HG02884 (cell line): Measurements from ENCODE around the gene CASP1.
"Not testable (repeated sequence)": the region's sequence is repeated elsewhere in the genome, so short reads cannot be mapped to it uniquely, and the experiment has no call there.

Experiments
- ATAC-seq: cut with Tn5 transposase; IDR thresholded peaks from one replicate; pipeline ENCODE4 v1.9.1; 2021; ENCODE audit warnings: mild to moderate bottlenecking, moderate library complexity; ENCODE audit not compliant: unreplicated experiment

The CASP1 gene

DNA sequence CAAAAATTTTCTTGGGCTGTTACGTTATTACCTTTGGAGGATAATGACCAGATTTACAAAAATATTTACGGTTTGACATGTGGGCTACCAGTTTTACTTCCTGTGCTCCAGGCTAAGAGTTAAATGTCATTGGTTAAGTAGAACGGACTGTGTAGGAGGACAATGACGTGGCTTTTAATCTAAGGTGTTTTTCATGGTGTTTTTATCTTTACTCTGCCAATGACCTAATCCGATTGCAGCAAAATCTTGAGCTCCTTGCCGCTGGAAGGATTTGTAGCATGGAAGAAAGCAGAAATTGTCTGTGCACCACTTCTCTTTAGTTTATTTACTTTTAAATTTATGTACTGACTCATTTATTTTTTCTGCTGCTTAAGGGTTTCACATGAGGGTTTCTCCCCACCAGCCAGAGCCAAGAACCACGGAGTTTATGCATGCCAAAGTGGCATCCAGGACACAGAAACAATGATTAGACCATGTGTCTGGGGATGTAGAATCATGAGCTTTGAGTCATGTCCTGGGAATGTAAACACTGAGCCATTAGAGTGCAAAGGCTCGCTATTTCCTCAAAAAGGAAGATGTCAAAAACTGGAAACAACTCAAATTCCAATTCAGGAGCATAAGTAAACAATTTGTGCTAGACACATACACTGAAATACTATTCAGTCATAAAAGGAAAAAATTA lies 12.1 kb upstream of the CASP1 start:
- no peak for ATAC-seq

DNA sequence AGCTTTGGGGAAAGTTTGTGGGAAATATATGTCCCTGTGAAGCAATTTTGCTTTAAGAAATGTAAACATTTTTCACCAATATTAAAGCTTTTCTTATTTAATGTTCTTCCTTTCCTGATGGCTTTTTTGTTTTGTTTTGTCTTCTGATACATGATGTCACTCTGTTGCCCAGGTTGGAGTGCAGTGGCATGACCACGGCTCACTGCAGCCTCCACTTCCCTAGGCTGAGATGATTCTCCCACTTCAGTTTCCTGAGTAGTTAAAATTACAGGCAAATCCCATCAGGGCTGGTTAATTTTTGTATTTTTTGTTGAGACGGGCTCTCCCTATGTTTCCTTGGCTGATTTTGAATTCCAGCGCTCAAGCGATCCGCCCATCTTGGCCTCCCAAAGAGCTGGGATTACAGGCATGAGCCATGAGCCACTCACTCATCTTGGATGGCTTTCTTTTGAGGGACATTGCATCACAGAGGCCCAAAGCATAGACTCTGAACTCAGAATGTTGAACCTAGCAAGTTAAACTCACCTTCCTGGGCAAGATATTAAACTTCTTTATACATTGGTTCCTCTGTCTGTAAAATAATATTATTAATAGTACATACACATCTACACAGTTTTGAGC lies 10.8 kb upstream of the CASP1 start:
- ATAC-seq: no peak

DNA sequence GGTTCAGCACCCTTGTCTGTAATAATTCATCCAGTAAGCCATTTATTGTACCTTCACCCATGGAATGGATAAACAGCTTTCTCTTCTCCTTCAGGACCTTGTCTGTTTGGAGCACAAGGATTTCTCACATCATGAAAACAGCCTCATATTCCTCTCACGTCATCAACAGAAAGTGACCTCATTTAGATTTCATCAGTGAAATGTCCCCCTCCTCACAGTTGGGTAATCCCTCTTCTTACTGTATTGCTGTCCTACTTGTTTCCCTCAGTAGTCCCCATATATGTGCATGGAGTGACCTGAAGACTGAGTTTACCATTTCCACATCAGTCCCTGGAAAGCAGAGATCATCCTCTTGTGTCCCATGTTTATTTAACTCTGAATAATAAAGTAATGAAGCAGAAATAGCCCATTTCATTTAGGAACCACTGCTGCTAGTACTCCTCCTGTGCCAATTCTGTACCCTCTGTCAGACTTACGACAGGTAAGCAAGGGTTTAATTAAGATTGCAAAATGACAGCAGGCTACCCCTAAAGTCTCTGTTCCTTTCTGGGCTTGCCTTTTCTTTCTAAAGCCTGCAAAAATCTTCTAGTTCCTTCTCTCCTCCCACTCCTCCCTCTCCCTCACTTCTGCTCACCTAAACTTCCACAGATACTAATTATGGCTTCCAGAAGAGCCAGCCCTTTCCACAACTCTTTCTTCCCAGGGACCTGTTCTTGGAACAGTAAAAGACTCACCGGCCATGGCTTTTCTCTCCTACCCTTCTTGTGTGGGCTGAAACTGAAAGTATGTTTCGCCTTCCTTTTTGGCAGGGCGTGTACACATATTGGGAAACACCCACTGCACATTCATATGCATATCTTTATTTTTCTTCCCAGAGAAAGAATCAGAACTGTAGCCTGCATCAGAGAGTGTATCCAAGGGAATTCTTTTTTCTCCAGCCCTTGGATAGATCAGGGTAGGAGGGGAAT lies 9.9 kb upstream of the CASP1 start, which contains the start of gene CARD16:
Gene CARD16, minus strand, starts transcription at position 779 of the 968 bp plus-strand sequence. Its CDS starts 38 bp downstream, at position 741.
- ATAC-seq: peak; percentile 99

DNA sequence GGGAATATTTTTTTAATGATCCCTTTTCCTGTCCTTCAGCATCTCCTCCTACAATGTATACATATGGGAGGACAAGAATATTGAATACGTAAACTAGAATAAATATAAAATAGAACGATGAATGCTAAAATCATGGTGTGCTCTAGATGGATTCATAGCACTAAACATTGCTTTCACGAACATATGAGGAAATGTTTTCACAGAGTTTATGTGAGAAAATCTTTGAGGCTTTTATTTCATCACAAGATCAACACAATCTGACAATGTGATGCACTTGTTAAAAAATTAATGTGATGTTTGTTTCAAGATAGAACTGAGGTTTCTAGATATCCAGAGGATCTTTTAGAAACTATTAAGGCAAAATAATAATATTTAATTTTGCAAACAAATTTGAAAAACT lies 7.2 kb upstream of the CASP1 start:
- ATAC-seq: no peak

DNA sequence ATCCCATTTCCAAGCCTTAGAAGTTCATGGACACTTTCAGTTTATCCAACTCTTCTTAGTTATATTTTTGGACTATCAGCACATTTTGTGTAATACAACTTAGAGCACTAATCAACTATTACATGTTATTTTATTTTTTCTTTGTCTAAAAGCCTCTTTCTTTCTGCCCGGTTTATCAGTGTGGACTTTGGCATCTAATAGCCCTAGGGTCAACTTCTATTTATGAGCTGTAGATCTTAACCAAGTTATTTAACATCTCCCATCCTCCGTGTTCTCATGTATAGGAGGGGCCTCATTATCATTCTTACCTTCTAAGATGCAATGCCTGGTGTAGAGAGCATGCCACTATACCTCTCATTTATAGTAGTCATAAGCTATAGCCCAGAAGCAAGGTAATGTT lies 5.8 kb upstream of the CASP1 start:
- ATAC-seq: no peak

DNA sequence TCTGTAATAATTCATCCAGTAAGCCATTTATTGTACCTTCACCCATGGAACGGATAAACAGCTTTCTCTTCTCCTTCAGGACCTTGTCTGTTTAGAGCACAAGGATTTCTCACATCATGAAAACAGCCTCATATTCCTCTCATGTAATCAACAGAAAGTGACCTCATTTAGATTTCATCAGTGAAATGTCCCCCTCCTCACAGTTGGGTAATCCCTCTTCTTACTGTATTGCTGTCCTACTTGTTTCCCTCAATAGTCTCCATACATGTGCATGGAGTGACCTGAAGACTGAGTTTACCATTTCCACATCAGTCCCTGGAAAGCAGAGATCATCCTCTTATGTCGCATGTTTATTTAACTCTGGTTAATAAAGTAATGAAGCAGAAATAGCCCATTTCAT lies 556 bp downstream of the CASP1 start:
- ATAC-seq: not testable (repeated sequence)

DNA sequence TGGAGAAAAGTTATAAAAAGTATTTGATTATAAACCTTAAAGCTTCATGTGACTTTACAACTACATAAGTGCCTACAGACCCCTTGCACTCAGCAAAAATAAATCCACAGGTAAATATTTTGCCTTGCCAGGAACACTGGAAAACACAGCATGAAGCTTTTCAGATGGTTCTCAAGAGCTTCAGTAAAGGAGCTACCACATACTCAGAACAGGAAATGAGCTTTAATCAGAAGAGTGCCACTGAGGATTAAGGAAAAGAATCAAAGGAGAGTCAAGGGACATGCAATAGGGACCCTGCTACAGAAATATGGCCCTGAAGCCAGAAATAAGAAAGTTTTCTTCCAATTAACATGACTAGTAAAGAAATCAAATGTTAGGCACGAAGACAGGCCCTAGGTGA lies 1.2 kb downstream of the CASP1 start:
- no peak for ATAC-seq

DNA sequence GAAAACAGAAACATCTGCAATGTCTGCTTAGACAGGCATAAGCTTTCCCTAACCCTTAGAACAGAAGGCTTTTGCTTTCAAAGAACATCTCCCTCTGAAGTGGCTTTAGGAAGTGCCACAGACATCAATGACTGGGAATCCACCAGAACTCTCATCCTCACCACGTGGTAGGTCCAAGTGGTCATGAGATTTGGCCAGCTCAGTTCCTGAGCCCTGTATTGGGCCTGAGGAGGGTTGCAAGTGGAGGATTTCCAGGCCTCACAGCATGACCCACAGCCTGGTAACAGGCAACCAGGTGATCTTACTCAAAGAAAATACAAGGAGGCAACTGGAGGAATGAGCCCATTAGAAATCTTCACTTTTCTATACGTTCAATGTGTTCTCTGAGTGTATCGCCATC lies 1.6 kb downstream of the CASP1 start:
- no peak for ATAC-seq

DNA sequence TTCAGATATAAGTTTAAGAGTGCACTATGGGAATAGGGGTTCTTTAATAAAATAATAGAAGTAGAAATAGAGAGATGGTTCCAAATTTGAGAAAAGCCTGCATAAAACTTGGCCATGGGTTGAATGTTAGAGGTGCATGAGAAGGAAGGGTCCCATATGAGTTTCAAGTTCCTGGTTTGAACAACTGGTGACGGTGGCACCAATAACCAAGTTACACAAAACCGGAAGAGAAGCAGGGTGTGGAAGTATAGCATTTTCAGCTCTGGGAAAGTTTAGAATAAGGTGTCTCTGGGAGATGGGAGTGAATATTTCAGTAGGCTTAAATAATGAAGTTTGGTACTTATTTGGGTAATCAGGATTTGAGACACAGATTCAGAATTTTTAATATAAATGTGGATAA lies 2.4 kb downstream of the CASP1 start:
- no peak for ATAC-seq

DNA sequence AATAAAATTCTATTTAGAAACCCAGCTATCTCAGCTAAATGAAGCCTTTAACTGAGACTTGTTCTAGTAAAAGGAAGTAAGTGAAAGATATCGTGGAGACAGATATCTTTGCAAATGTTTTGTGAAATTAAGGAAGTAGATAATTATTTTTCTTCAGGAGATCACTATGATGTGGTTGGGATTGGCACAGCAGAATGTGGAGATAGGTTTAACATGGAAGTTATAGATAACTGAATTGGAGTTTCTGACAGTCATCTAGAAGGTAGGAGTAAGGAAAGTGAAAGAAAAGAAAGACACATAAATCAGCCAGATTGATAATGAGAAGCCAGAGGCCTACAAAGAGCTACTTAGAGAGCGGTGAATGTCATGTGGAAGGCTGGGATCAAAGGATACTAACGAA lies 7.3 kb downstream of the CASP1 start:
- no peak for ATAC-seq

DNA sequence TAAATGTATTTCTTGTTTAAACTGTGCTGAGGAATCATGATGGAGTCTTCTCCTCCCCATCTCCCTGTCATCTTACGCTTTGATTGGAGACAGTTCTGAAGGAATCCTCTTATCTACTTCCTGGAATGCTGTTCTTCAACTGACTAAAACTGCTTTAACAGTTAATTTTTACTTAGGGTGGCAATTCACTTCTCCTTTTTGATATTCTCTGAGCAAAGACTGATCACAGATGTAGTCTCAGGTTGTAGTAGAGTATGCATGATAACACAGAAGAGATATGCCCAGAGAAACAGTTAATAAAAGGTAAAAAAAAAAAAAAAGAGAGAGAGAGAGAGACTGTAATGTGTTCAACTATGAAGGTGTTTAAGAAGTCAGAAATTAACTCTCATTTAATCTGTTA lies 10.6 kb downstream of the CASP1 start:
- ATAC-seq: no peak

DNA sequence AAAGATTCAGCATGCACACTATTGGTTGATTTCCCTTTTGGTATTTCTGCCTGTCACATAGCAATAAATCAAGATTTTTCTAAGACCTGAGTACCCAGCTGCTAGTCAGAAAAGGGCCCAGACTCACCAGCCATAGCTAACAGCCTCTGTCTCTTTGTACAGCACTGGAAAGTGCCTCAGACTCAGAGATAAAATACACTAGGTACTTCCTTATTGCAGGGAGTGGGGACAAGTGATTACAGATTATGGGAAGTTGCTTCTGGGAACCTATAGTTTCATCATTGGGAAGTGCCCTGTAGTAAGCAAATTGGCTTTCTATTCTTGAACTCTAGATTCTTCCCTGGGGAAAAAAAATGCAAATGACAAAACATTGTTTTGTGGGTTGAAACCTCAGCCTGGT lies 11.9 kb downstream of the CASP1 start, which contains the start of gene CASP5:
Gene CASP5, minus strand, starts transcription at position 166 of the 400 bp plus-strand sequence. Its CDS starts 32 bp downstream, at position 134.
- ATAC-seq: no peak

DNA sequence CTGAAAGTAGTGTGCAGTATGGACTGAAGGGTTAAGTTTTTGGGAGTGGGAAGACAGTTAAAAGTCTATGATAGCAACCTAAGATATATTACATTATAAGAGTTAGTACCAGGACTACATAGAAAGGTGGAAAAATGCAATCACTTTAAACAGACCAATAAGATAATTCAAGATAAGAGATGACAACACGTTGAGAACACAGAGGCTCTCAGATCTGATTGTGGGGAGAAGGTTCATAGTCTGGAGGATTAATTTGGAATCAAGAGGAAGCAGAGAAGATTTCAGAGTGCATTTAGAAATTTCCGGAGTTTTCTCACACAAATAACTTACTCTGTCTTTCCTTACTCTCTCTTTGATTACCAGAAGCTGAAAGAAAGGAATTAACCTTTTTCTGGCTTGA lies 12.4 kb downstream of the CASP1 start:
- ATAC-seq: no peak

DNA sequence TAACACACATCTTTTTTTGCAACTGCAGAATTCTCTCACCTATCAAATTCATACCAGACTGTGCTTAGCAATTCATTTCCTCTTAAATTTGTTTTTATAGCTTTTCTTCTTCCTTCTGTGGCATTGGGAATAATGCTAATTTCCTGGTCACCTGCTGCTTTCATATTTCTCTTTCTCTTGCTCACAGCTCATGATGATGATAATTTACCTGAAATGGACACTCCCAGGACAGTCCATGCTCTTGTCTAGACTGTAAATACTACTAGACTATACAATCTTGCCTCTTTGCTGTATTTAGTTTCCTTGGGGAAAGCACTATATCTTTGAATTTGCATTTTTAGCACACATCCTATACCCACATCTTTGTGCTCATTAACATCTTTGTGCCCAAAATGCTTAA lies 27.5 kb downstream of the CASP1 start:
- no peak for ATAC-seq

DNA sequence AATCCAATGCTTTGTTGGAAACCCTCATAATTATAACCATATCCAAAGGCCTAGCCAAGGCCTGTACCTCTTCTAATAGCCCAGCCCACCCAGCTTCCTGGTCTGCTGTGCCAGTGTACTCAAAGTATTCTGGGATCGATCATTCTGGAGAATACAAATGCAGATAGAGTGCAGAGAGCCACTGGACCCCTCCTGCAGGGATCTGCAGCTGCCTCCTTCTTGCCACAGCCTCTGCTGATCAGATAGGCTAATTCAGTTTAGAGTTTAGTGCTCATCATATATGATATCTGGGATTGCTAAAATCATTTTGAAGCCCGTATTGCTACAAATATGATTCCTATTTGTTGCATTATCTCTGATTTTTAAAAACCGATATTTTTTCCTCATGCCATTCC lies 29.5 kb downstream of the CASP1 start:
- ATAC-seq: no peak

DNA sequence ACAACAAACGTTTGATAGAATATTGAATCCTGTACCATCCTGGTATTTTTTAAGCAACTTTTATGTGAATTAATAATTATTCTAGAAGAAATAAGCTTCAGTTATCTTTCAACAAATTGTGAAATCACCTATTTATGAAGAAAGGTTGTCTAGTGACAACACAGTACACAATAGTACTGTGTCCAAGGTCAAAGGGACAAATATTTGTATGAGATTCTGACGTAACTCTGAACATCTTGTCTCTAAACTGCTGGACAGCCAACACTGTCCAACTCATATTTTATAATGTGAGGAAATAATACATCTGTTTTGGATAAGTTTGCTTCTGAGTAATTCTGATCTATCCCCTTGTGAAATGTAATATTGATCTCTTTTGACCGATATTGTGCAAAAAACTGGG lies 30.9 kb downstream of the CASP1 start:
- no peak for ATAC-seq

DNA sequence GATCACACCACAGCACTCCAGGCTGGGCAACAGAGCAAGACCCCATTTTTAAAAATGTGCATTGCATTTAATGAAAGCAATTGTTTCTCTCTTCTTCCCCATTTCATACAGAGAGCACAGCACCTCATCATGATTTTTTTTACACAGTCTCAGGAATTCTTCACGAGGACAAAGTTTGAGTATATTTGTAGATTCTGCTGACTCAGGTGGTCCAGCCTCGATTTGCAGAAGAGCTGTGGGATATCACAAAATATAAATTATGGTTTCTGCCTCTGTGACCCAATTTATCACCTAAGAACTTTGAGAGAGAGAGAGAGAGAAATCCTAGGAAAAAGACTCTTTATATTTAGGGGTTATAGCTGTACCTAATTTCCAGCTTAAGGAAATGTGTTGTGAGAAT lies 31.8 kb downstream of the CASP1 start:
- ATAC-seq: no peak

DNA sequence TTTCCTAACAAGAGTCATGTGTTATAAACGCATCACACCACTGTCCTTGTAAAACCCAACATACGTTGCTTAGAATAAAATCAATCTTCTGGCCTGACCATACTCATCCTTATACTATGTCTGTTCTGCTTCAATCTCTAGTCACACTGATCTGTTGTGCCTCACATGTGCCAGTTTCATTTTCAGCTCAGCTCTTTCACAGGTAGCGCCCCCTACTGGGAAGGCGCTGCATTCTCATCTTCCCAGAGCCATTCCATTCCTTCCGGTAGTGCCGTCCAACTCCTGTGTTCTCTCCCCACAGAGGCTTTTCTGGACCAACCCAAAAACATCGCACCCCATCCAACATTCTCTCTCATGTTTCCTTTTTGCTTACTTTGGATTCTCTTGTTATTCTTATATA lies 34.1 kb downstream of the CASP1 start:
- peak; percentile 92 for ATAC-seq

DNA sequence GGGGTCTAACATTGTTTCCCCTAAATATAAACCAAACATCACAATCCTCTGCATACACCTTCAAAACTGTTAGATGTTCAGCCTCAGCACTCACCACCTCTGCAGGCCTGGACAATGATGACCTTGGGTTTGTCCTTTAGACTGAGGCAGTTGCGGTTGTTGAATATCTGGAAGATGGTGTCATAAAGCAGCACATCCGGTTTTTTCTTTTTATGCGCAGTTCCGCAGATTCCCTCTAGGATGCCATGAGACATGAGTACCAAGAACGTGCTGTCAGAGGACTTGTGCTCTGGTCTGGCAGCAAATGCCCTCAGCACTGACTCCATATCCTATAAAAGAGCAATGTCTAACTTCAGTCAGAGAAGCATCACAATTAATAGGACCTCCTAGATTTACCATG lies 34.8 kb downstream of the CASP1 start:
- no peak for ATAC-seq

DNA sequence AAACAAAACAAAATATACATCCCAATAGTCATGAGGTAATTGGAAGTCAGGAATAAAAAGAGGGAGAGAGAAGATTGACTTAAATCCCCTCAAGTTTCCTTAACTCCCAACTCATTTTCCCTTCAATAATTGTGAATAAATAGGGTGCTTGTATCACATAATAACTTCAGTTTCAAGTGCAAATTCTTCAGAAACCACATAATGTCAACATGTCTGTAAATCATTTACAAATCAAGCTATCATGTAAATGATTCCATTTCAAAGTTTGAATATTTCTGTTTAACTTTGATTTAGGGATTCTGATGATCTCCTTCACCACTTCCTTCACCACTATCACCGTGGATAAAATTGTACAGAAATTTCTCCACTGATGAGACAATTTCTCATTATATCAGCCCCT lies 35.2 kb downstream of the CASP1 start:
- no peak for ATAC-seq

DNA sequence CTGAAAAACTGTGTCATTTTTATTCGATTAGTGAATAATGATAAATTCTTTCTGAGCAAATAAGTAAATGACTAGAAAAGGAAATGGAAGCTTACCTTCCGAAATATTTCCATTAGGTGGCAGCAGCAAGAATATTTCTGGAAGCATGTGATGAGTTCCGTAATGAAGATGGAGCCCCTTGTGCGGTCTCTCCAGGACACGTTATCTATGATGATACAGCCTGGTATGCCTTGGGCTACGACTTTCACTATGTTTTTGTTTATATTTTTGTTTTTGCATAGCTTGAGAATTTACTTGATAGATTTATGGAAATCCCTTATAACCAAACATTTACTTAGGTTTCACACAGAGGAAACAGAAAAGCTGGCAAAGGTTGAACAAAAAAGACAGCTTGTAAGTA lies 37.7 kb downstream of the CASP1 start:
- ATAC-seq: no peak

DNA sequence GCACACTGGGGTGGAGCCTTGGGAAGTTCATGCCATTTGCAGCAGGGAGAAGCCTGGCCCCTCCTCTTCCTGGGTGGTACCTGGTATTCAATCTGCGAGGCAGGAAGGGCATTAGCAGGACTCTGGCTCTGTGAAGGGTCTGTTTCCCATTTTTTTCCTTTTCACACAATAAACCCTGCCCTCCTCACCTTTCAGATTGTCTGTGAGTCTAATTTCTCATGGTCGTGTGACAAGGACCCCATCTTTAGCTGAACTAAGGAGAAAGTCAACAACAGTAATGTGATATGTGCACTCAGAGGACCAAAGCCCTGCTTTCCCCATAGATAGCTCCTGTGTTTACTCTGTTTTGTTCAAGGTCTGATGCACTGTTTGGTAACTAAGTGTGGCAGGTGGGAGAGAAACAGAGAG lies 39.9 kb downstream of the CASP1 start:
- ATAC-seq: no peak
